HL-60 (cell line): ENCODE data around the gene RANBP3.

Experiments
- DNase-seq, 2 experiments: peaks; one replicate each; pipeline ENCODE4 v3.0.0-alpha.2; 2010 to 2020; ENCODE audit warnings: low read depth in 1 of 2, low spot score in 1 of 2
- H3K27ac ChIP-seq: fragments of 250-450 bp; sonication (Bioruptor Pico); replicated peaks from 2 replicates; pipeline ENCODE4 v1.5.1; 2020; ENCODE audit warnings: mild to moderate bottlenecking, moderate library complexity
- H3K27me3 ChIP-seq: fragments of 250-450 bp; sonication (Bioruptor Pico); 2 replicates; pipeline ENCODE4 v1.5.1; 2021; ENCODE audit warnings: mild to moderate bottlenecking, moderate library complexity; ENCODE audit not compliant: insufficient read depth, poor library complexity, severe bottlenecking
- H3K4me3 ChIP-seq: replicated peaks from 2 replicates; pipeline ENCODE4 v1.5.1; 2011; ENCODE audit warnings: mild to moderate bottlenecking, control low read depth, low read length; ENCODE audit not compliant: insufficient read depth
- GABPA ChIP-seq: IDR thresholded peaks from 2 replicates; pipeline ENCODE4 v1.6.1; 2012; ENCODE audit warnings: low read depth
- POLR2AphosphoS5 ChIP-seq: IDR thresholded peaks from 2 replicates; pipeline ENCODE4 v1.6.1; 2012; ENCODE audit warnings: low read depth
- SPI1 ChIP-seq: IDR thresholded peaks from 2 replicates; pipeline ENCODE4 v1.6.1; 2012; ENCODE audit warnings: low read depth, mild to moderate bottlenecking, borderline replicate concordance
- TF ChIP-seq, protein P1 (sequence below): IDR thresholded peaks from 2 replicates; pipeline ENCODE4 v1.6.1; 2012; ENCODE audit warnings: low read depth; ENCODE audit not compliant: insufficient replicate concordance
- TF ChIP-seq, protein P2 (sequence below): IDR thresholded peaks from one replicate; pipeline ENCODE4 v1.5.1; 2011; ENCODE audit warnings: low read length, control low read depth, inconsistent platforms; ENCODE audit not compliant: insufficient read depth

RANBP3 gene

DNA sequence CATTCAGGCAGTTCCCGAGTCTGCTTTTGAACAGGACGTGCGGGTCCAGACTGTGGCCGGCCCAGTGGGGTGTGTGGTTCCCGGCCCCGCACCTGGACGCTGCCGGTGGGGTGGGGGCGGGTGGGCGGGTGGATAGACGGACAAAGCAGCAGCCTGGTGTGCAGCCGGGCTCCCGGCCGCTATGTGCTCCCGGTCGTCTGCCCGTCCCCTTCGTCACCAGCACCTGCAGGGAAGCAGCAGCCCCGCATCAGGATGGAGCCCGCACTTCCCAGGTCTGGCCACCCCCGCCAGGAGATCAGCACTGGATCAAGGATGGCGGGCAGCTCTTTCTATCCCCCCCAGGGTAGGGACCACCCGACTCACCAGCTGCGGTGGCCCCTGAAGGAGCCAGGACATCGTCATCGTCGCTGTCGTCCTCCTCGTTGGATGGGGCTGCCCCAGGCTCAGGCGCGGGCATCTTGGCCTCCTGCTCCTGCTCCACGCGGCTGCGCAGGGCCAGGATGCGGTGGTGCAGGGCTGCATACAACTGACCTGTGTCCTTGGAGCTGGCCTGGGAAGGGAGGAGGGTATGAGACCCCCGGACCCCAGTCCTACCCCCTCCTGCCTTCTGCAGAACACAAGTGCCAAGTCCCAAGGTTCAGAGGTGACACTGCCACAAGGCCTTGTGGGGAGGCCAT is 60.4 kb downstream of the RANBP3 start:
- no peaks in the 10 kb centered on the region for H3K27me3 ChIP-seq
- DNase-seq = no peak
- TF ChIP-seq POLR2AphosphoS5 = no peak
- TF ChIP-seq, protein P1, sequence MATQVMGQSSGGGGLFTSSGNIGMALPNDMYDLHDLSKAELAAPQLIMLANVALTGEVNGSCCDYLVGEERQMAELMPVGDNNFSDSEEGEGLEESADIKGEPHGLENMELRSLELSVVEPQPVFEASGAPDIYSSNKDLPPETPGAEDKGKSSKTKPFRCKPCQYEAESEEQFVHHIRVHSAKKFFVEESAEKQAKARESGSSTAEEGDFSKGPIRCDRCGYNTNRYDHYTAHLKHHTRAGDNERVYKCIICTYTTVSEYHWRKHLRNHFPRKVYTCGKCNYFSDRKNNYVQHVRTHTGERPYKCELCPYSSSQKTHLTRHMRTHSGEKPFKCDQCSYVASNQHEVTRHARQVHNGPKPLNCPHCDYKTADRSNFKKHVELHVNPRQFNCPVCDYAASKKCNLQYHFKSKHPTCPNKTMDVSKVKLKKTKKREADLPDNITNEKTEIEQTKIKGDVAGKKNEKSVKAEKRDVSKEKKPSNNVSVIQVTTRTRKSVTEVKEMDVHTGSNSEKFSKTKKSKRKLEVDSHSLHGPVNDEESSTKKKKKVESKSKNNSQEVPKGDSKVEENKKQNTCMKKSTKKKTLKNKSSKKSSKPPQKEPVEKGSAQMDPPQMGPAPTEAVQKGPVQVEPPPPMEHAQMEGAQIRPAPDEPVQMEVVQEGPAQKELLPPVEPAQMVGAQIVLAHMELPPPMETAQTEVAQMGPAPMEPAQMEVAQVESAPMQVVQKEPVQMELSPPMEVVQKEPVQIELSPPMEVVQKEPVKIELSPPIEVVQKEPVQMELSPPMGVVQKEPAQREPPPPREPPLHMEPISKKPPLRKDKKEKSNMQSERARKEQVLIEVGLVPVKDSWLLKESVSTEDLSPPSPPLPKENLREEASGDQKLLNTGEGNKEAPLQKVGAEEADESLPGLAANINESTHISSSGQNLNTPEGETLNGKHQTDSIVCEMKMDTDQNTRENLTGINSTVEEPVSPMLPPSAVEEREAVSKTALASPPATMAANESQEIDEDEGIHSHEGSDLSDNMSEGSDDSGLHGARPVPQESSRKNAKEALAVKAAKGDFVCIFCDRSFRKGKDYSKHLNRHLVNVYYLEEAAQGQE = no peak
- no peak for TF ChIP-seq SPI1
- TF ChIP-seq, protein P2, sequence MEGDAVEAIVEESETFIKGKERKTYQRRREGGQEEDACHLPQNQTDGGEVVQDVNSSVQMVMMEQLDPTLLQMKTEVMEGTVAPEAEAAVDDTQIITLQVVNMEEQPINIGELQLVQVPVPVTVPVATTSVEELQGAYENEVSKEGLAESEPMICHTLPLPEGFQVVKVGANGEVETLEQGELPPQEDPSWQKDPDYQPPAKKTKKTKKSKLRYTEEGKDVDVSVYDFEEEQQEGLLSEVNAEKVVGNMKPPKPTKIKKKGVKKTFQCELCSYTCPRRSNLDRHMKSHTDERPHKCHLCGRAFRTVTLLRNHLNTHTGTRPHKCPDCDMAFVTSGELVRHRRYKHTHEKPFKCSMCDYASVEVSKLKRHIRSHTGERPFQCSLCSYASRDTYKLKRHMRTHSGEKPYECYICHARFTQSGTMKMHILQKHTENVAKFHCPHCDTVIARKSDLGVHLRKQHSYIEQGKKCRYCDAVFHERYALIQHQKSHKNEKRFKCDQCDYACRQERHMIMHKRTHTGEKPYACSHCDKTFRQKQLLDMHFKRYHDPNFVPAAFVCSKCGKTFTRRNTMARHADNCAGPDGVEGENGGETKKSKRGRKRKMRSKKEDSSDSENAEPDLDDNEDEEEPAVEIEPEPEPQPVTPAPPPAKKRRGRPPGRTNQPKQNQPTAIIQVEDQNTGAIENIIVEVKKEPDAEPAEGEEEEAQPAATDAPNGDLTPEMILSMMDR = no peak
- no peak for TF ChIP-seq GABPA
- no peak overlapping the region for H3K4me3 ChIP-seq
- H3K27ac ChIP-seq = no peak overlapping the region

DNA sequence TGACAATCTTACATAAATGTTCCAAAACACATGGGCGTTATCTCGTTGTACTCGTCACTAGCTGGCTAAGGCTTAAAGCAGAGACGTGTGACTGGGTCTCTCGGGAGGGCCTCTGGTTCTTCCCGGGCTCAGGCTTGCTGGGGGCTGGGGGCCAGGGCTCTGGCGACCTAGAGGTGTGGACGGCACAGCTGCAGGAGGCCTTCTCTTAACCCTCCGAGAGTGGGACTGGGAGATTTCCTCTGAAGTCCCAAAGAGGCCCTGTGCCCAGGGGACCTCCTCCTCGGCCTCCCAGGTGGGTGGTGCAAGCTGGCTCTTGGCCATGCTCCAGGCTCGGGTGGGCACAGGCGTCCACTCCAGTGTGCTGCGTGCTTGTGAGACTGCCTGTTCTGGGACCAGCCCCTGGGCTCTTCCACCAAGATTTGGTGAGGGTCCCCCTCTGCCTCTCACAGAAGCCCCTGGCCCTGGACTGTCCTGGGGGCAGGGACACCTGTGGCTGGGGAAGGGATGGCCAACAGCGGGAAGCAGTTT is 61.7 kb downstream of the RANBP3 start:
- TF ChIP-seq, protein P1 = no peak
- TF ChIP-seq, protein P2 = no peak
- DNase-seq = no peak
- no peak overlapping the region for H3K27ac ChIP-seq
- no peaks in the 10 kb centered on the region for H3K27me3 ChIP-seq
- H3K4me3 ChIP-seq = no peak overlapping the region

DNA sequence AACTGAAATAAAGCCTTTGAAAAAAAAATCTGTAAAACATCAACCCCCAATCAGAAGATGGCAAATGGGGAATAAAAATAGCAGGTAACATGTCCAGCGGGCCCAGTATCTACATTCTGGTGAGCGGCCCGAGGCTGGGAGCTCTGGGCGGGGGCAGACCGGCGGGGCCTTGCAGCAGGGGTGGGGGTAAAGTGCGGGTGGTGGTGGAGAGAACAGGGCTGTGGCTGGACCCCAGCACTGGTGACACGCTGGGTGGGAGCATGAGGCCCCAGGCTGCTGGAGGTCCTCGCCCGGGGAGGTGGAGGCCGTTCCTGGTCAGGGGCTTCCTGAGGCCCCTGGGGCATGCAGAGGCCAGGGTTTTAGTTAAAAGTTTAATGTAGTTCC is 62.2 kb downstream of the RANBP3 start:
- no peak overlapping the region for H3K27ac ChIP-seq
- no peak for DNase-seq
- TF ChIP-seq SPI1 = no peak
- TF ChIP-seq GABPA = no peak
- TF ChIP-seq, protein P1 = no peak
- TF ChIP-seq POLR2AphosphoS5 = no peak
- TF ChIP-seq, protein P2 = no peak

More for the DNA sequence above, 62.2 kb downstream of the RANBP3 start:
- H3K4me3 ChIP-seq = no peak overlapping the region
- no peaks in the 10 kb centered on the region for H3K27me3 ChIP-seq
